ENCODE data around the gene MOV10L1. TPM values are rescaled to one million over a fixed set of nuclear protein-coding genes. Genes with fewer than 3 reads are reported as not detected.
"Not testable (repeated sequence)": the region's sequence is repeated elsewhere in the genome, so short reads cannot be mapped to it uniquely, and the experiment has no call there.

The MOV10L1 gene
- total RNA-seq, 4 donors from 2014 or later, result 0.68 to 0.80 TPM; not detected in 2

GRCh38 chr22:50134481-50134880 lies 44.7 kb downstream of the MOV10L1 start:
- H3K4me1 ChIP-seq, result peaks cover 6% of the 10 kb centered on the region
- TF ChIP-seq POLR2AphosphoS5 (IDR thresholded peaks at IDR 0.05), result no peak
- TF ChIP-seq EP300 (IDR thresholded peaks at IDR 0.05), result no peak
- no peaks in the 10 kb centered on the region for H3K9me3 ChIP-seq
- H3K27me3 ChIP-seq, result peaks cover 3% of the 10 kb centered on the region
- no peak overlapping the region for H3K27ac ChIP-seq
- H3K36me3 ChIP-seq, result no peaks in the 10 kb centered on the region
- H3K4me3 ChIP-seq, result no peak overlapping the region
- 88% methylated on average over 10 of the region's 10 CpGs for WGBS
- DNase-seq (ENCODE audit: low spot score in 2 of 2), result peak in 1 of 2 donors; percentile 44

- H3K4me3 ChIP-seq, result no peak overlapping the region
- H3K9me3 ChIP-seq, result no peaks in the 10 kb centered on the region
- TF ChIP-seq POLR2A (IDR thresholded peaks at IDR 0.05), result no peak
- no peak for TF ChIP-seq CTCF (IDR thresholded peaks at IDR 0.05)
- TF ChIP-seq POLR2AphosphoS5 (IDR thresholded peaks at IDR 0.05), result no peak
- TF ChIP-seq EP300 (IDR thresholded peaks at IDR 0.05), result no peak
- WGBS, result 63% methylated on average over 5 of the region's 5 CpGs
- no peaks in the 10 kb centered on the region for H3K36me3 ChIP-seq
- H3K27me3 ChIP-seq, result no peaks in the 10 kb centered on the region
- DNase-seq (ENCODE audit: low spot score in 2 of 2), result peak in 1 of 2 donors; percentile 41
- H3K27ac ChIP-seq, result no peak overlapping the region
- peaks cover 6% of the 10 kb centered on the region for H3K4me1 ChIP-seq
Measured at GRCh38 chr22:50136581-50137015, 46.8 kb downstream of the MOV10L1 start.

GRCh38 chr22:50137277-50137676 lies 47.5 kb downstream of the MOV10L1 start:
- WGBS, result 95% methylated on average over 9 of the region's 9 CpGs
- not testable (repeated sequence) for H3K4me1 ChIP-seq, H3K27me3 ChIP-seq, H3K27ac ChIP-seq, H3K4me3 ChIP-seq, H3K36me3 ChIP-seq, H3K9me3 ChIP-seq
- peak in 1 of 2 donors; percentile 6 for DNase-seq (ENCODE audit: low spot score in 2 of 2)

GRCh38 chr22:50138041-50138440 lies 48.2 kb downstream of the MOV10L1 start:
- no peak overlapping the region for H3K27ac ChIP-seq
- DNase-seq (ENCODE audit: low spot score in 2 of 2), result no peak
- no peak for TF ChIP-seq CTCF (IDR thresholded peaks at IDR 0.05)
- TF ChIP-seq POLR2AphosphoS5 (IDR thresholded peaks at IDR 0.05), result no peak
- TF ChIP-seq EP300 (IDR thresholded peaks at IDR 0.05), result no peak
- TF ChIP-seq POLR2A (IDR thresholded peaks at IDR 0.05), result no peak
- H3K4me1 ChIP-seq, result peaks cover 6% of the 10 kb centered on the region
- no peaks in the 10 kb centered on the region for H3K9me3 ChIP-seq
- H3K36me3 ChIP-seq, result no peaks in the 10 kb centered on the region
- WGBS, result 90% methylated on average over 4 of the region's 4 CpGs
- no peaks in the 10 kb centered on the region for H3K27me3 ChIP-seq
- no peak overlapping the region for H3K4me3 ChIP-seq

GRCh38 chr22:50138988-50139387 lies 49.2 kb downstream of the MOV10L1 start:
- peak in 1 of 2 donors; percentile 6 for DNase-seq (ENCODE audit: low spot score in 2 of 2)
- Histone ChIP-seq H3K27me3 (peaks cover 3% of the 10 kb centered on the region), H3K36me3 (no peaks in the 10 kb centered on the region), H3K27ac (no peak overlapping the region), H3K9me3 (no peaks in the 10 kb centered on the region), H3K4me1 (peaks cover 6% of the 10 kb centered on the region), H3K4me3 (no peak overlapping the region)
- WGBS, result 89% methylated on average over 9 of the region's 9 CpGs
- TF ChIP-seq POLR2AphosphoS5 (IDR thresholded peaks at IDR 0.05) (no peak), CTCF (IDR thresholded peaks at IDR 0.05) (no peak), POLR2A (IDR thresholded peaks at IDR 0.05) (no peak), EP300 (IDR thresholded peaks at IDR 0.05) (no peak)

GRCh38 chr22:50139843-50140415 lies 50.1 kb downstream of the MOV10L1 start:
- Histone ChIP-seq H3K4me3 (no peak overlapping the region), H3K27ac (no peak overlapping the region), H3K36me3 (no peaks in the 10 kb centered on the region), H3K27me3 (peaks cover 3% of the 10 kb centered on the region), H3K4me1 (peaks cover 6% of the 10 kb centered on the region), H3K9me3 (no peaks in the 10 kb centered on the region)
- 89% methylated on average over 15 of the region's 15 CpGs for WGBS
- no peak for TF ChIP-seq POLR2A (IDR thresholded peaks at IDR 0.05)
- no peak for TF ChIP-seq POLR2AphosphoS5 (IDR thresholded peaks at IDR 0.05)
- no peak for TF ChIP-seq CTCF (IDR thresholded peaks at IDR 0.05)
- no peak for TF ChIP-seq EP300 (IDR thresholded peaks at IDR 0.05)
- DNase-seq (ENCODE audit: low spot score in 2 of 2), result peak in 1 of 2 donors; percentile 57

Data from suprapubic skin (tissue), 4 donors.